Fibroblast of villous mesenchyme (primary cell): ENCODE measurements around the gene PYROXD2. TPM values are rescaled to one million over a fixed set of nuclear protein-coding genes. Genes with fewer than 3 reads are reported as not detected.
A peak's percentile ranks its signal among the peaks of the same experiment; 100 is the strongest.

Source experiments
- DNase-seq: peaks from one replicate; pipeline ENCODE4 v3.0.0-alpha.2; 2010; ENCODE audit warnings: low read depth
- H3K4me3 ChIP-seq: 2 replicates; pipeline ENCODE4 v1.5.1; 2011; ENCODE audit warnings: low read depth, mild to moderate bottlenecking, low read length
- CTCF ChIP-seq: IDR thresholded peaks from 2 replicates; pipeline ENCODE4 v1.5.1; 2012; ENCODE audit warnings: low read depth, mild to moderate bottlenecking, low read length; ENCODE audit not compliant: insufficient read depth
- total RNA-seq: library from RNA; depleted of rRNA; stranded (reverse); fragments of >200 nt; gene quantifications from 2 replicates; pipeline ENCODE4 v1.2.3, GENCODE V29; 2012

Gene PYROXD2
- total RNA-seq, 1 donor, result 10.8 TPM

- no peak for TF ChIP-seq CTCF
- DNase-seq, result peak; percentile 44
These were observed 40.6 kb downstream of the PYROXD2 start for GRCh38 chr10:98374217-98374985.

GRCh38 chr10:98373260-98374040 is 41.5 kb downstream of the PYROXD2 start:
- no peak overlapping the region for H3K4me3 ChIP-seq
- DNase-seq, result no peak
- no peak for TF ChIP-seq CTCF

More at GRCh38 chr10:98374217-98374985, 40.6 kb downstream of the PYROXD2 start:
- H3K4me3 ChIP-seq, result no peak overlapping the region

GRCh38 chr10:98370831-98371820 is 43.9 kb downstream of the PYROXD2 start:
- no peak for TF ChIP-seq CTCF
- no peak overlapping the region for H3K4me3 ChIP-seq

GRCh38 chr10:98369801-98370200 is 45.2 kb downstream of the PYROXD2 start:
- no peak for DNase-seq
- H3K4me3 ChIP-seq, result no peak overlapping the region
- TF ChIP-seq CTCF, result no peak

More at GRCh38 chr10:98370831-98371820, 43.9 kb downstream of the PYROXD2 start:
- peak; percentile 53 for DNase-seq

GRCh38 chr10:98368644-98369043 is 46.3 kb downstream of the PYROXD2 start:
- no peak for DNase-seq
- H3K4me3 ChIP-seq, result no peak overlapping the region
- no peak for TF ChIP-seq CTCF
